GM21423 (cell line): ENCODE results near the gene ZNF3.

Experiments used
- ATAC-seq: cut with Tn5 transposase; IDR thresholded peaks from one replicate; pipeline ENCODE4 v1.9.1; 2021; ENCODE audit warnings: mild to moderate bottlenecking, moderate library complexity; ENCODE audit not compliant: unreplicated experiment

ZNF3 gene

DNA sequence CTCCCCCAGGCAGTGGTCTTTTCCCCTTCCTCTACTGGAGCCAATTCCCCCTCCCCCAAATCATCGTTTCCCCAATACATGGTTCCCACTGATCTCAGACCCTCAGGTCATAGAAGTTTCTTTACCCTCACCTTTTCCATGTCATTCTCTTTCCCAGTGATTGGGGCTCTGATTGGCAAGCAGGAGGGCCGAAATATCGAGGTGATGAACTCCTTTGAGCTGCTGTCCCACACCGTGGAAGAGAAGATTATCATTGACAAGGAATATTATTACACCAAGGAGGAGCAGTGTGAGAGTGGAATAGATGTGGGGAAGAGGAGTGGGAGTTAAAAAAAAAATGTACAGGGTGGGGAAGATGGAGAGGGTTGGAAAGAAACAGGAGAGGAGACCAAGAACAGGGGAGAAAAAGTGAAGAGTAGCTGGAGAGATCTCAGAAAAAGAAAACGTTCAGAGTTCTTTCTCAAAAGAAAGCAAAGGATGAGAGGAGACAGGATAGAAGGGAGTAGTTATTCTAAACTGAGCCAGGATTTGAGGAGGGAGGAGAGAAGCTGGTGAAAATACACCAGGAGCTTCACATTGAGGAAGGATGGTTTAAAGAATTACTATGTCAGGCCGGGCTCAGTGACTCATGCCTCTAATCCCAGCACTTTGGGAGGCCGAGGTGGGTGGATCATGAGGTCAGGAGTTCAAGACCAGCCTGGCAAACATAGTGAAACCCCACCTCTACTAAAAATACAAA is 8.1 kb upstream of the ZNF3 start:
- ATAC-seq: no peak

DNA sequence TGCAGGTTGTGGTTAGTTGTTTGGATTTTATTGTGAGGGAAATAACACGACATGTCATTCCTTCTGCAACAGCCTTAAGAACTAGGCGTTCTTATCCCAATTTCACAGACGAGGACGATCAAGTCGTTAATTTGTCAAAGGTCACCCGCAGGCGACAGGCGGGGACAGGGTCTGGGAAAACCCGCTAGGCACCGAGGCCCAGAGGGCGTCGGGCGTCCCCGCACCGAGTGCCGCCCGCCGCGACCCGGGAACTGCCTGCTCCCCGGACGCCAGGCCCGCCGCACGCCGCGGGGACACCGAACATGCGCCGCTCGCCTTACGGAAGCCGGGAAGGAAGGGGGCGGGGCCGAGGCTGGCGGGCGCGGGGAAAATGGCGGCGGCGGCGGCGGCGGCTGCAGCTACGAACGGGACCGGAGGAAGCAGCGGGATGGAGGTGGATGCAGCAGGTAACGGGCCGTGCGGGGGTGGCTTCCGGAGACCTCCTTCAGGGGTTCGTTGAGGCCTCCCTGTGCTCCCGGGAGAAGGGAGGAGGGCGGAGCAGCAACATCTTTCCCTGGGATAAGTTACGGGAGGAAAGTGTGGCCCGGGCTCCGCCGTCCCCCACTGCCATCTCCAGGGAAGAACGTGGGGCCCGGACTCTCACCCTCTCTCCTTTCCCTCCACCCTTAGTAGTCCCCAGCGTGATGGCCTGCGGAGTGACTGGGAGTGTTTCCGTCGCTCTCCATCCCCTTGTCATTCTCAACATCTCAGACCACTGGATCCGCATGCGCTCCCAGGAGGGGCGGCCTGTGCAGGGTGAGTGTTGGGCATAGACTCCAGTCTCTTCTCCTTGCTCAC is 7.3 kb upstream of the ZNF3 start, which contains the start of gene COPS6:
COPS6 (plus strand) TSS at position 349 of the 837 bp plus-strand sequence; CDS start at position 371, 22 bp downstream.
- peak; percentile 72 for ATAC-seq

GRCh38 chr7:100088095-100088620 is 6.6 kb upstream of the ZNF3 start:
- ATAC-seq: peak; percentile 13

GRCh38 chr7:100087055-100087750 is 5.7 kb upstream of the ZNF3 start:
- no peak for ATAC-seq

DNA sequence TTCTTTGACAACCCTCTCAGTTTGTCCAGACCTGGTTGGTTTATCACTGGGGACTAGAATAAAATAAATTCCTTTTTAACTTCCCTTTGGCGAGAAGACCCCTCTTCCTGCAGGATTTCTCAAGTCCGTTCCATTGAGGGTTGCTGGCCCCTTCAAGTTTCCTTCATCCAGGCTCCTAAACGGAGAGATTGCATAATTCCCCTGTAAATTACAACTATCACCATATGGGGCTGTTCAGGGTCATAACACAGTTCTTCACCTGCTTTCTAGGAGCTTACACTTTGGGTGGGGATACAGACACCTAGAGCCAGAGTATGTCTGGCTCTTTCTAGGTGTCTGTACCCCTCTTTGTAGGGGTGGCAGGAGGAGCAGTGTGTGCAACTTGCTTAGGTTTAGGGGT is 4.0 kb upstream of the ZNF3 start:
- ATAC-seq: no peak

GRCh38 chr7:100082978-100083377 is 1.5 kb upstream of the ZNF3 start:
- ATAC-seq: no peak

- no peak for ATAC-seq
Measured at GRCh38 chr7:100080907-100081534, 502 bp downstream of the ZNF3 start.

GRCh38 chr7:100079024-100079560 is 2.4 kb downstream of the ZNF3 start:
- ATAC-seq: no peak

GRCh38 chr7:100077205-100077604 is 4.3 kb downstream of the ZNF3 start:
- no peak for ATAC-seq

DNA sequence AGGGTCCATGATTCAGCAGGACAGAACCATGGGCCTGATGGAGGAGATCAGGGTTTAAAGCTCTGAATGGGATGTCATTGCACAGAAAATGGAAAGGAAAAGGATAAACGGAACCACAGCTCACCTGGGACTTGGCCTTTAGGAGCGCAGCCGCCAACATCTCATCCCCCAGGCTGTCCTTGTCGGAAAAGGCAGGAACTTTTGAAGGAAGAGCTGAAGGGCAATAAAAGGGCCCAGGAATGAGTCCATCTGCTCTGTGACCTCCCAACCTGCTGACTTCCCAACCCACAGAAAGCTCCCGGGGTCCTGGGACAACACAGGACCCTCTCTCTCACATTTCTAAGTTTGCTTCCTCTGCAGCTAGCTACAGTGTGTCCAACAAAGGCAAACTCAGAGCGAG is 6.1 kb downstream of the ZNF3 start:
- no peak for ATAC-seq

DNA sequence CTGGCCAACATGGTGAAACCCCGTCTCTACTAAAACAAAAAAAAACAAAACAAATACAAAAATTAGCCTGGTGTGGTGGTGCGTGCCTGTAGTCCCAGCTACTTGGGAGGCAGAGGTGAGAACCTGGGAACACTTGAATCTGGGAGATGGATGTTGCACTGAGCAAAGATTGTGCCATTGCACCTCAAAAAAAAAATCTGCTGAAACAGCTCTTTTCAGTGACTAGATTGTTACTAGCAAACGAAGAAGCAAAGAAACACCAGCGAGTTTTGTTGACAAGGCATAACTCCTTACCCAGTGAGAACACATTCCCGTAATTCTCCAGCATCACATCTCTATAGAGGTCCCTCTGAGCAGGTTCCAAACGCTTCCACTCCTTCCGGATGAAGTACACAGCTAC is 6.7 kb downstream of the ZNF3 start:
- ATAC-seq: no peak

DNA sequence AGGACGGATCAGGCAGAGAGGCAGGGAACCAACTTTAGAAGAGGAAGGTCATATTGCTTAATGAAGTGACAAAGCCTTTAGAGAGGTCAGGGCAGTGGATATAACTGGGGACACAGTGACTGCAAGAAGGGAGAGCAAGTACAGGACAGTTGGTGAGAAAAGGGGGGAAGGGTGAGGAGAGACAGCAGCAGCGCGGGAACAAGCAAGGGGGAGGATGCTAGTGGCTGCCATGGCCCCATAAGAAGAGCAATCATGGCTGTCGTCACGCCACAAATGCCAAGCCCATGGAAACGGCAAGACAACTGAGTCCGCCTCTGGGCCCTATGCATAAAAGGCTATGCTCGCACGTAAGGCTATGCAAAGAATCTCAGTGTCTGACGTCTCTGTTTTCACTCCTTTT is 9.1 kb downstream of the ZNF3 start:
- no peak for ATAC-seq

DNA sequence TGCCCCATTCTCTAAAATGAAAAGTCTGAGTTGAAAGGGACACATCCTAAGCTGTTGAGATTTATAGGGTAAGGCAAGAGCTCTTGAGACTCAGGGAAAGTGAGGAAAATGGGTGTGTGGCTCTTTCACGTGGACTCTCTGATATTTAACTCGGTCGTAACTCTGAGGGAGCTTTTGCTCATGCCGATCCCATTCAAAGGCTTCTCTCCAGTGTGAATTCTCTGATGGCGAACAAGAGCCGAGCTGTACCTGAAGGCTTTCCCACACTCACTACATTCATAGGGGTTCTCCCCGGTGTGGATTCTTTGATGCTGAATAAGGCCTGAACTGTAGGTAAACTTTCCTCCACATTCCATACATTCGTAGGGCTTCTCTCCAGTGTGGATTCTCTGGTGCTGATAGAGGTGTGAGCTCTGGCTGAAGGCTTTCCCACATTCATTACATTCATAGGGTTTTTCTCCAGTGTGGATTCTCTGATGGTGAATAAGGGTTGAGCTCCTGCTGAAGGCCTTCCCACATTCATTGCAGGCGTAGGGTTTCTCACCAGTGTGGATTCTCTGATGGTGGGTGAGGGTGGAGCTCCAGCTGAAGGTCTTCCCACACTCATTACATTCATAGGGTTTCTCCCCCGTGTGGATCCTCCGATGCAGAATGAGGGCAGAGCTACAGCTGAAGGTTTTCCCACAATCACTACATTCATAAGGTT is 10.4 kb downstream of the ZNF3 start:
- ATAC-seq: no peak

DNA sequence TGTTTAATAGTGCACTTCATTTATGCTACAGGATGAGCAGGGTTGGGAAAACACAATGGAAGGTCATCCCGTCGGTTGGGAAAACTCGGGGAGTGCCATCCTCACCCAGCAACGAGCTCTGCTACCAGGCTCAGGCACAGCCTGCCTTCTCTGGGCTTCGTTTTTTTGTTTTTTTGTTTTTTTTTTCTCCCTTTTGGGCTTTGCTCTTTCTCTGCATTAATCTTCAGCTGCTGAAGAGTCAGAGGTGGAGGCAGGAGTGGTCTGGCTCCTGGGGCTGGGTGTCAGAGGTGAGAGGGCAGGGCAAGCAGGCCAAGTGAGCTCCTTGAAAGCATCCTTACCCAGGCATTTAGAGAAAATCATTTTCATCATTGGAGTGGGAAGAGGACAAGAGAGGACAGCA is 11.5 kb downstream of the ZNF3 start:
- ATAC-seq: no peak

- no peak for ATAC-seq
Measured at GRCh38 chr7:100066953-100067352, 14.6 kb downstream of the ZNF3 start.

- no peak for ATAC-seq
Measured at GRCh38 chr7:100065452-100066186, 15.9 kb downstream of the ZNF3 start.

GRCh38 chr7:100064162-100064561 is 17.4 kb downstream of the ZNF3 start:
- no peak for ATAC-seq

DNA sequence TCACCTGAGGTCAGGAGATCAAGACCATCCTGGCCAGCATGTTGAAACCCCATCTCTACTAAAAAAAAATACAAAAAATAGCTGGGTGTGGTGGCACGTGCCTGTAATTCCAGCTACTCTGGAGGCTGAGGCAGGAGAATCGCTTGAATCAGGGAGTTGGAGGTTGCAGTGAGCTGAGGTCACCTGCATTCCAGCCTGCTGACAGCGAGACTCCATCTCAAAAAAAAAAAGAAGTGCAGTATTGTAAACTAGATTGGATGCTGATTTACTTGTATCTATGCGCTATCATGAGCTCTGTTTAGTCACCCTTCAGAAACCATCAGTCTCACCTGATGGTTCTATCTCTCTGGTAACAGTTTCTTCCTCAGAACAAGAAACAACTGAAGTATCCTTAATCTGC is 18.1 kb downstream of the ZNF3 start:
- ATAC-seq: no peak

DNA sequence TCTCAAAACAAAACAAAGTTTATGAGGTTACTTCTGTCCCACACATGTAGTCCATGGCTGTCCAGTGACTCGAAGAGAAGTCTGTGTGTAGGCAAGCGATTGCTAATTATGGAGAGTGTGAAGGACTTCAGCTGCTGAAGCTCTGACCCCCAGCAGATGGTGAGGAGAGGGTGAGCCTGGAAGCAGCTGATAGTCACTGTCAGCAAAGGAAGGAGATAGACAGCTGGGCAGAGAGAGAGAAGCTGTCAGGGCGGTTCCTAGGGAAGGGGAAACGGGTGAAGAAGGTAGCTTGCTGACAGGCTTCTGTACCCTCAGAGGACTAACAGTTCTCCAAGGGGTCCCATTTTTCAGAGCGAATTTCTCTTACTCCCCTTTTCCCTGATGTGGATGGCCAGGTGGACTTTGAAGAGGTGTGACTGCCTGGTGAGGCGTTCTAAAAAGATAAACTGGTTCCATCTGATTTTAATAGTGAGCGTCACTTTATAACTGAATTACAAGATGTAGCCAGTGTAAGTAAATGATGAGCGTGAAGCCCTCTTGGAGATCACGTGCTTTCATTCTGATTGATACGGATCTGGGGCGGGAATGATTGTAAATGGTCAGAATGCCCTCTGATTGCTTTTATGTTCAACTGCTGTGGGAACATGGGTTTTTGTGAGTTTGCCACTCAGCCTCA is 19.9 kb downstream of the ZNF3 start:
- no peak for ATAC-seq
